GM12878 (cell line): Measurements from ENCODE around the gene PALLD. TPM values are rescaled to one million over a fixed set of nuclear protein-coding genes. Genes with fewer than 3 reads are reported as not detected.

Experiments
- ATAC-seq: fragments of 200-7000 bp; cut with Tn5 transposase; 3 replicates; pipeline ENCODE4 v1.9.1; 2020; ENCODE audit warnings: mild to moderate bottlenecking, moderate library complexity
- BruUV-seq: library from RNA; stranded (reverse); fragments of 400-500 nt; replicated peaks from 2 replicates; lab custom pipeline; 2021; lab: Mats Ljungman, UMichigan
- CTCF ChIA-PET: fragments of 300-600 bp; sonication (Branson Sonifier 250); formaldehyde crosslinking; extraction: SDS; loops from one replicate; lab custom pipeline; 2021; ENCODE audit warnings: inconsistent platforms; lab: Yijun Ruan, JAX
- POLR2A ChIA-PET: fragments of 350-600 bp; formaldehyde crosslinking; extraction: SDS; loops from one replicate; lab custom pipeline; 2021; ENCODE audit warnings: inconsistent platforms; lab: Charles Lee
- RAD21 ChIA-PET: fragments of 300-600 bp; sonication (Branson Sonifier 250); formaldehyde crosslinking; loops from one replicate; lab custom pipeline; 2023; ENCODE audit warnings: antibody characterized with exemption; ENCODE audit not compliant: unreplicated experiment; lab: Charles Lee
- SMC1A ChIA-PET: fragments of 300-600 bp; sonication (Branson Sonifier 250); formaldehyde crosslinking; loops from one replicate; lab custom pipeline; 2023; ENCODE audit not compliant: unreplicated experiment, uncharacterized antibody; lab: Charles Lee
- DNase-seq: peaks from one replicate; pipeline ENCODE4 v3.0.0-alpha.2; 2011; ENCODE audit warnings: low read depth, low spot score
- FAIRE-seq: peaks from 3 replicates; lab custom pipeline; 2011; peaks lifted over from hg19 to GRCh38; lab: Jason Lieb, UNC
- H2AFZ ChIP-seq: 2 replicates; pipeline ENCODE4 v1.6.0; 2011; ENCODE audit warnings: low read depth, low read length, control low read depth; ENCODE audit not compliant: control insufficient read depth
- H3K27ac ChIP-seq: 2 replicates; pipeline ENCODE4 v1.5.1; 2011; ENCODE audit warnings: control low read depth; ENCODE audit not compliant: control insufficient read depth, insufficient read depth
- H3K27me3 ChIP-seq, 2 experiments: replicated peaks in 1 of 2; 2 replicates each; pipeline versions ENCODE4 v1.6.0 to v1.6.1; 2011; ENCODE audit warnings: low read length in 1 of 2; ENCODE audit not compliant: control insufficient read depth in 2 of 2, insufficient read depth in 2 of 2
- H3K36me3 ChIP-seq, 2 experiments: 2 replicates each; pipeline ENCODE4 v1.5.1; 2011; ENCODE audit warnings: low read length in 1 of 2; ENCODE audit not compliant: control insufficient read depth in 2 of 2, insufficient read depth in 2 of 2
- H3K4me1 ChIP-seq: 2 replicates; pipeline ENCODE4 v1.6.1; 2011; ENCODE audit warnings: mild to moderate bottlenecking, low read length, moderate library complexity, mixed read lengths; ENCODE audit not compliant: control insufficient read depth, insufficient read depth
- H3K4me2 ChIP-seq: 2 replicates; pipeline ENCODE4 v1.6.0; 2011; ENCODE audit warnings: control low read depth; ENCODE audit not compliant: control insufficient read depth, insufficient read depth
- H3K4me3 ChIP-seq: fragments of 200-600 bp; sonication (generic); 2 replicates; pipeline ENCODE4 v1.5.1; 2016
- H3K79me2 ChIP-seq: 2 replicates; pipeline ENCODE4 v1.6.0; 2011; ENCODE audit warnings: low read length; ENCODE audit not compliant: control insufficient read depth, insufficient read depth
- H3K9ac ChIP-seq: 2 replicates; pipeline ENCODE4 v1.8.0; 2011; ENCODE audit warnings: low read length, control low read depth, mixed read lengths; ENCODE audit not compliant: control insufficient read depth, insufficient read depth
- H3K9me3 ChIP-seq: replicated peaks from 3 replicates; pipeline ENCODE4 v1.5.1; 2011; ENCODE audit warnings: mild to moderate bottlenecking, low read length; ENCODE audit not compliant: control insufficient read depth, insufficient read depth
- H4K20me1 ChIP-seq: 2 replicates; pipeline ENCODE4 v1.6.0; 2011; ENCODE audit not compliant: control insufficient read depth, insufficient read depth
- EED ChIP-seq: sonication (generic); IDR thresholded peaks from 2 replicates; pipeline ENCODE4 v1.6.1; 2016; ENCODE audit warnings: antibody characterized with exemption, low read depth
- GATAD2B ChIP-seq: fragments of 450-650 bp; conservative IDR thresholded peaks from 2 replicates; pipeline ENCODE4 v1.6.1; 2017; ENCODE audit warnings: low read depth, mild to moderate bottlenecking, moderate library complexity
- KAT2A ChIP-seq: conservative IDR thresholded peaks from 2 replicates; pipeline ENCODE4 v1.6.1; 2011; ENCODE audit warnings: low read depth, low read length; ENCODE audit not compliant: control insufficient read depth
- MTA2 ChIP-seq: fragments of 450-650 bp; IDR thresholded peaks from 2 replicates; pipeline ENCODE4 v1.6.1; 2016; ENCODE audit warnings: low read depth, mild to moderate bottlenecking, moderate library complexity
- NBN ChIP-seq: fragments of 450-650 bp; IDR thresholded peaks from 2 replicates; pipeline ENCODE4 v1.6.1; 2016
- NFYA ChIP-seq: IDR thresholded peaks from 2 replicates; pipeline ENCODE4 v1.6.1; 2011; ENCODE audit warnings: low read depth, mild to moderate bottlenecking, low read length, improper control_type of control experiment, borderline replicate concordance
- PML ChIP-seq: IDR thresholded peaks from 2 replicates; pipeline ENCODE4 v1.6.1; 2012; ENCODE audit warnings: low read length, inconsistent platforms
- RB1 ChIP-seq: fragments of 450-650 bp; formaldehyde crosslinking; IDR thresholded peaks from 2 replicates; pipeline ENCODE4 v1.6.1; 2017; ENCODE audit warnings: mild to moderate bottlenecking, borderline replicate concordance
- SUPT20H ChIP-seq: IDR thresholded peaks from 2 replicates; pipeline ENCODE4 v1.6.1; 2011; ENCODE audit warnings: low read depth, mild to moderate bottlenecking, low read length, moderate library complexity, borderline replicate concordance; ENCODE audit not compliant: control insufficient read depth
- SUZ12 ChIP-seq: fragments of 200-600 bp; sonication (generic); IDR thresholded peaks from one replicate; pipeline ENCODE4 v1.6.1; 2018; ENCODE audit warnings: antibody characterized with exemption, mild to moderate bottlenecking; ENCODE audit not compliant: unreplicated experiment
- TAF1 ChIP-seq: IDR thresholded peaks from 2 replicates; pipeline ENCODE4 v1.6.1; 2011; ENCODE audit warnings: mild to moderate bottlenecking, low read depth, low read length, borderline replicate concordance
- TCF7 ChIP-seq: IDR thresholded peaks from 2 replicates; pipeline ENCODE4 v1.6.1; 2014; ENCODE audit warnings: antibody characterized with exemption, borderline replicate concordance
- ZNF24 ChIP-seq: fragments of 450-650 bp; IDR thresholded peaks from 2 replicates; pipeline ENCODE4 v1.6.1; 2017; ENCODE audit warnings: antibody characterized with exemption, mild to moderate bottlenecking
- WGBS: methylation state at CpG from one replicate; pipeline ENCODE4 v1.1.6; 2016; ENCODE audit warnings: low lambda C conversion rate; ENCODE audit not compliant: insufficient replicate concordance, insufficient coverage; ENCODE audit errors: missing lambda C conversion rate; 5-methylcytosine and 5-hydroxymethylcytosine counted together
- in situ Hi-C: fragments of 300-500 bp; cut with MboI; formaldehyde crosslinking; loops from 9 replicates; pipeline ENCODE4 v1.14.3; 2018; ENCODE audit warnings: mixed read lengths
- intact Hi-C: fragments of 100-400 bp; cut with micrococcal nuclease; formaldehyde crosslinking; loops from one replicate; pipeline ENCODE4 v1.14.2; 2022; ENCODE audit not compliant: unreplicated experiment
- polyA plus RNA-seq, 11 experiments: library from polyadenylated mRNA; depleted of rRNA in 4 of 11; unstranded in 6 of 11; stranded (reverse) in 5 of 11; fragments of >200 nt; fragmentation: Nextera tagmentation in 4 of 11; fragmentation: Illumina TruSeq in 1 of 11; extraction: Ambion mirVana in 4 of 11; extraction: Trizol in 1 of 11; gene quantifications; 1 replicate in 1 of 11; 2 replicates in 10 of 11; pipeline versions ENCODE4 v1.2.1 to v1.2.3, GENCODE V29; 2011 to 2016; ENCODE audit warnings: inconsistent platforms in 2 of 11, missing spikeins in 2 of 11, low read depth in 1 of 11
- total RNA-seq, 4 experiments: library from RNA; depleted of rRNA in 3 of 4; stranded (reverse); fragments of >200 nt in 3 of 4; fragmentation: Illumina TruSeq in 1 of 4; extraction: Trizol in 1 of 4; gene quantifications; 2 replicates each; pipeline versions ENCODE4 v1.2.1 to v1.2.3, GENCODE V29; 2013 to 2021
- TF ChIP-seq, protein P1 (sequence below): fragments of 450-650 bp; IDR thresholded peaks from 2 replicates; pipeline ENCODE4 v1.6.1; 2017; ENCODE audit warnings: antibody characterized with exemption, mild to moderate bottlenecking, moderate library complexity
- TF ChIP-seq, protein P2 (sequence below): IDR thresholded peaks from 2 replicates; pipeline ENCODE4 v1.6.1; 2011; ENCODE audit warnings: borderline replicate concordance, low read depth, mild to moderate bottlenecking, moderate library complexity, mixed read lengths, low read length; ENCODE audit not compliant: insufficient read depth; ENCODE audit errors: extremely low read length
- TF ChIP-seq, protein P3 (sequence below): fragments of 450-650 bp; IDR thresholded peaks from 2 replicates; pipeline ENCODE4 v1.6.1; 2017; ENCODE audit warnings: mild to moderate bottlenecking, moderate library complexity

PALLD gene
- total and polyA plus RNA-seq, 10 of the 15 experiments (the other 5 are each of a cell fraction or from before 2014, with no cell fraction given), result 1.0 to 7.7 (median 1.7) TPM

DNA sequence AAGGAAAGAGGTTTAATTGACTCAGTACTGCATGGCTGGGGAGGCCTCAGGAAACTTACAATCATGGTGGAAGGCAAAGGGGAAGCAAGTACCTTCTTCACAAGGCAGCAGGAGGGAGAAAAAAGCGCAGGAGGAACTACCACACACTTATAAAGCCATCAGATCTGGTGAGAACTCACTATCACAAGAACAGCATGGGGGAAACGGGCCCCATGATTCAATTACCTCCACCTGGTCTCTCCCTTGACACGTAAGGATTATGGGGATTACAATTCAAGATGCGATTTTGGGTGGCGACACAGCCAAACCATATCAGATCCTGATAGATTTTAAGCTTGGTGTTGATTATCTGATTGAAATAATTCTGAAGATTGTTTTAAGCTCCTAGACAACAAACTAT is 294.5 kb downstream of the PALLD start:
- intact Hi-C loops, result no loop called here
- no peak for DNase-seq
- H3K9me3 ChIP-seq, result no peaks in the 10 kb centered on the region
- BruUV-seq, result no TSS peak
- no peaks in the 10 kb centered on the region for H3K36me3 ChIP-seq
- no peaks in the 10 kb centered on the region for H3K79me2 ChIP-seq
- no peaks in the 10 kb centered on the region for H3K27me3 ChIP-seq
- no peak for ATAC-seq
- no peaks in the 10 kb centered on the region for H3K4me1 ChIP-seq
- H2AFZ ChIP-seq, result no peak overlapping the region
- H3K4me2 ChIP-seq, result no peak overlapping the region
- ChIA-PET POLR2A (no interaction called here), CTCF (no interaction called here), RAD21 (no interaction called here), SMC1A (no interaction called here)
- FAIRE-seq, result no peak
- no peak overlapping the region for H3K4me3 ChIP-seq
- no peaks in the 10 kb centered on the region for H4K20me1 ChIP-seq
- in situ Hi-C loops, result no loop called here
- no peak overlapping the region for H3K27ac ChIP-seq
- H3K9ac ChIP-seq, result no peak overlapping the region
- WGBS, result 54% methylated on average over 5 of the region's 5 CpGs
- TF ChIP-seq, protein P1, sequence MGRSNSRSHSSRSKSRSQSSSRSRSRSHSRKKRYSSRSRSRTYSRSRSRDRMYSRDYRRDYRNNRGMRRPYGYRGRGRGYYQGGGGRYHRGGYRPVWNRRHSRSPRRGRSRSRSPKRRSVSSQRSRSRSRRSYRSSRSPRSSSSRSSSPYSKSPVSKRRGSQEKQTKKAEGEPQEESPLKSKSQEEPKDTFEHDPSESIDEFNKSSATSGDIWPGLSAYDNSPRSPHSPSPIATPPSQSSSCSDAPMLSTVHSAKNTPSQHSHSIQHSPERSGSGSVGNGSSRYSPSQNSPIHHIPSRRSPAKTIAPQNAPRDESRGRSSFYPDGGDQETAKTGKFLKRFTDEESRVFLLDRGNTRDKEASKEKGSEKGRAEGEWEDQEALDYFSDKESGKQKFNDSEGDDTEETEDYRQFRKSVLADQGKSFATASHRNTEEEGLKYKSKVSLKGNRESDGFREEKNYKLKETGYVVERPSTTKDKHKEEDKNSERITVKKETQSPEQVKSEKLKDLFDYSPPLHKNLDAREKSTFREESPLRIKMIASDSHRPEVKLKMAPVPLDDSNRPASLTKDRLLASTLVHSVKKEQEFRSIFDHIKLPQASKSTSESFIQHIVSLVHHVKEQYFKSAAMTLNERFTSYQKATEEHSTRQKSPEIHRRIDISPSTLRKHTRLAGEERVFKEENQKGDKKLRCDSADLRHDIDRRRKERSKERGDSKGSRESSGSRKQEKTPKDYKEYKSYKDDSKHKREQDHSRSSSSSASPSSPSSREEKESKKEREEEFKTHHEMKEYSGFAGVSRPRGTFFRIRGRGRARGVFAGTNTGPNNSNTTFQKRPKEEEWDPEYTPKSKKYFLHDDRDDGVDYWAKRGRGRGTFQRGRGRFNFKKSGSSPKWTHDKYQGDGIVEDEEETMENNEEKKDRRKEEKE, result no peak
- TF ChIP-seq, protein P2, sequence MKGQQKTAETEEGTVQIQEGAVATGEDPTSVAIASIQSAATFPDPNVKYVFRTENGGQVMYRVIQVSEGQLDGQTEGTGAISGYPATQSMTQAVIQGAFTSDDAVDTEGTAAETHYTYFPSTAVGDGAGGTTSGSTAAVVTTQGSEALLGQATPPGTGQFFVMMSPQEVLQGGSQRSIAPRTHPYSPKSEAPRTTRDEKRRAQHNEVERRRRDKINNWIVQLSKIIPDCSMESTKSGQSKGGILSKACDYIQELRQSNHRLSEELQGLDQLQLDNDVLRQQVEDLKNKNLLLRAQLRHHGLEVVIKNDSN, result no peak
- TF ChIP-seq EED, result no peak
- TF ChIP-seq PML, result no peak
- no peak for TF ChIP-seq NFYA
- TF ChIP-seq SUPT20H, result no peak
- no peak for TF ChIP-seq TAF1
- TF ChIP-seq RB1, result no peak
- TF ChIP-seq ZNF24, result no peak
- TF ChIP-seq GATAD2B, result no peak
- TF ChIP-seq, protein P3, sequence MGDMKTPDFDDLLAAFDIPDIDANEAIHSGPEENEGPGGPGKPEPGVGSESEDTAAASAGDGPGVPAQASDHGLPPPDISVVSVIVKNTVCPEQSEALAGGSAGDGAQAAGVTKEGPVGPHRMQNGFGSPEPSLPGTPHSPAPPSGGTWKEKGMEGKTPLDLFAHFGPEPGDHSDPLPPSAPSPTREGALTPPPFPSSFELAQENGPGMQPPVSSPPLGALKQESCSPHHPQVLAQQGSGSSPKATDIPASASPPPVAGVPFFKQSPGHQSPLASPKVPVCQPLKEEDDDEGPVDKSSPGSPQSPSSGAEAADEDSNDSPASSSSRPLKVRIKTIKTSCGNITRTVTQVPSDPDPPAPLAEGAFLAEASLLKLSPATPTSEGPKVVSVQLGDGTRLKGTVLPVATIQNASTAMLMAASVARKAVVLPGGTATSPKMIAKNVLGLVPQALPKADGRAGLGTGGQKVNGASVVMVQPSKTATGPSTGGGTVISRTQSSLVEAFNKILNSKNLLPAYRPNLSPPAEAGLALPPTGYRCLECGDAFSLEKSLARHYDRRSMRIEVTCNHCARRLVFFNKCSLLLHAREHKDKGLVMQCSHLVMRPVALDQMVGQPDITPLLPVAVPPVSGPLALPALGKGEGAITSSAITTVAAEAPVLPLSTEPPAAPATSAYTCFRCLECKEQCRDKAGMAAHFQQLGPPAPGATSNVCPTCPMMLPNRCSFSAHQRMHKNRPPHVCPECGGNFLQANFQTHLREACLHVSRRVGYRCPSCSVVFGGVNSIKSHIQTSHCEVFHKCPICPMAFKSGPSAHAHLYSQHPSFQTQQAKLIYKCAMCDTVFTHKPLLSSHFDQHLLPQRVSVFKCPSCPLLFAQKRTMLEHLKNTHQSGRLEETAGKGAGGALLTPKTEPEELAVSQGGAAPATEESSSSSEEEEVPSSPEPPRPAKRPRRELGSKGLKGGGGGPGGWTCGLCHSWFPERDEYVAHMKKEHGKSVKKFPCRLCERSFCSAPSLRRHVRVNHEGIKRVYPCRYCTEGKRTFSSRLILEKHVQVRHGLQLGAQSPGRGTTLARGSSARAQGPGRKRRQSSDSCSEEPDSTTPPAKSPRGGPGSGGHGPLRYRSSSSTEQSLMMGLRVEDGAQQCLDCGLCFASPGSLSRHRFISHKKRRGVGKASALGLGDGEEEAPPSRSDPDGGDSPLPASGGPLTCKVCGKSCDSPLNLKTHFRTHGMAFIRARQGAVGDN, result no peak
- TF ChIP-seq KAT2A, result no peak
- TF ChIP-seq SUZ12, result no peak
- no peak for TF ChIP-seq TCF7
- TF ChIP-seq NBN, result no peak
- TF ChIP-seq MTA2, result no peak
